H9 (cell line): Measurements from ENCODE around the gene PDS5A. TPM values are rescaled to one million over a fixed set of nuclear protein-coding genes. Genes with fewer than 3 reads are reported as not detected.
A peak's percentile ranks its signal among the peaks of the same experiment; 100 is the strongest.

Experiments used
- DNase-seq: peaks from one replicate; pipeline ENCODE4 v3.0.0-alpha.2; 2017
- H2AFZ ChIP-seq: one replicate; pipeline ENCODE4 v1.6.1; 2013; ENCODE audit warnings: mild to moderate bottlenecking, low read length, control low read depth, moderate library complexity
- H2AK5ac ChIP-seq: 2 replicates; pipeline ENCODE4 v1.6.1; 2013; ENCODE audit warnings: low read length, control low read depth, mixed read lengths; ENCODE audit not compliant: insufficient read length
- H2BK120ac ChIP-seq: one replicate; pipeline ENCODE4 v1.6.1; 2013; ENCODE audit warnings: low read depth, mild to moderate bottlenecking, low read length, control low read depth, inconsistent platforms; ENCODE audit not compliant: poor library complexity, severe bottlenecking
- H2BK12ac ChIP-seq: 2 replicates; pipeline ENCODE4 v1.6.1; 2013; ENCODE audit warnings: low read length, control low read depth, mixed read lengths, low read depth; ENCODE audit not compliant: insufficient read length
- H2BK15ac ChIP-seq: 2 replicates; pipeline ENCODE4 v1.6.1; 2013; ENCODE audit warnings: low read depth, low read length, control low read depth
- H2BK20ac ChIP-seq: one replicate; pipeline ENCODE4 v1.6.1; 2013; ENCODE audit warnings: low read depth, mild to moderate bottlenecking, low read length, control low read depth, inconsistent platforms; ENCODE audit not compliant: poor library complexity, severe bottlenecking
- H2BK5ac ChIP-seq: 2 replicates; pipeline ENCODE4 v1.6.1; 2013; ENCODE audit warnings: low read length, control low read depth, mixed read lengths; ENCODE audit not compliant: insufficient read length
- H3K14ac ChIP-seq: 2 replicates; pipeline ENCODE4 v1.6.1; 2013; ENCODE audit warnings: low read length, control low read depth; ENCODE audit not compliant: insufficient read depth
- H3K18ac ChIP-seq: 2 replicates; pipeline ENCODE4 v1.6.1; 2013; ENCODE audit warnings: low read depth, mild to moderate bottlenecking, mixed read lengths, low read length, control low read depth; ENCODE audit not compliant: insufficient read length
- H3K23ac ChIP-seq: 2 replicates; pipeline ENCODE4 v1.6.1; 2013; ENCODE audit warnings: low read length, control low read depth, mixed read lengths, low read depth; ENCODE audit not compliant: insufficient read length
- H3K23me2 ChIP-seq: 2 replicates; pipeline ENCODE4 v1.6.1; 2013; ENCODE audit warnings: low read depth, mild to moderate bottlenecking, mixed read lengths, low read length, control low read depth; ENCODE audit not compliant: insufficient read length, poor library complexity, severe bottlenecking
- H3K27ac ChIP-seq: 2 replicates; pipeline ENCODE4 v1.5.1; 2013; ENCODE audit warnings: low read length, control low read depth, mixed read lengths, low read depth; ENCODE audit not compliant: insufficient read length
- H3K27me3 ChIP-seq: 2 replicates; pipeline ENCODE4 v1.6.1; 2013; ENCODE audit warnings: low read length, control low read depth, inconsistent platforms; ENCODE audit not compliant: insufficient read depth
- H3K4ac ChIP-seq: 2 replicates; pipeline ENCODE4 v1.6.1; 2013; ENCODE audit warnings: low read depth, mild to moderate bottlenecking, control low read depth, inconsistent platforms, low read length, moderate library complexity
- H3K4me1 ChIP-seq: 2 replicates; pipeline ENCODE4 v1.6.1; 2013; ENCODE audit warnings: low read length, control low read depth, inconsistent platforms; ENCODE audit not compliant: insufficient read depth
- H3K4me2 ChIP-seq: 2 replicates; pipeline ENCODE4 v1.6.1; 2013; ENCODE audit warnings: low read length, control low read depth, mixed read lengths; ENCODE audit not compliant: insufficient read length, insufficient read depth
- H3K56ac ChIP-seq: 2 replicates; pipeline ENCODE4 v1.6.1; 2013; ENCODE audit warnings: low read depth, mild to moderate bottlenecking, mixed read lengths, low read length, control low read depth; ENCODE audit not compliant: insufficient read length
- H3K79me1 ChIP-seq: 2 replicates; pipeline ENCODE4 v1.6.1; 2013; ENCODE audit warnings: low read depth, mild to moderate bottlenecking, moderate library complexity, low read length, control low read depth, inconsistent platforms; ENCODE audit not compliant: insufficient read depth, poor library complexity, severe bottlenecking
- H3K79me2 ChIP-seq: 2 replicates; pipeline ENCODE4 v1.6.1; 2013; ENCODE audit warnings: low read length, control low read depth, inconsistent platforms; ENCODE audit not compliant: insufficient read depth
- H3K9ac ChIP-seq: 2 replicates; pipeline ENCODE4 v1.6.1; 2013; ENCODE audit warnings: low read length, control low read depth, mixed read lengths; ENCODE audit not compliant: insufficient read length; ENCODE audit errors: extremely low read depth
- H3K9me3 ChIP-seq: one replicate; pipeline ENCODE4 v1.6.1; 2013; ENCODE audit warnings: low read depth, low read length, inconsistent platforms; ENCODE audit not compliant: control insufficient read depth
- H3T11ph ChIP-seq: one replicate; pipeline ENCODE4 v1.6.1; 2013; ENCODE audit warnings: mild to moderate bottlenecking, low read length, control low read depth, inconsistent platforms
- H4K20me1 ChIP-seq: one replicate; pipeline ENCODE4 v1.6.1; 2013; ENCODE audit not compliant: control insufficient read depth, insufficient read length, insufficient read depth
- H4K5ac ChIP-seq: 2 replicates; pipeline ENCODE4 v1.6.1; 2013; ENCODE audit warnings: low read depth, mild to moderate bottlenecking, mixed read lengths, low read length, control low read depth; ENCODE audit not compliant: insufficient read length
- H4K8ac ChIP-seq: replicated peaks from 2 replicates; pipeline ENCODE4 v1.6.1; 2013; ENCODE audit warnings: low read length, control low read depth, mixed read lengths, low read depth; ENCODE audit not compliant: insufficient read length
- H4K91ac ChIP-seq: 2 replicates; pipeline ENCODE4 v1.6.1; 2013; ENCODE audit warnings: low read depth, mild to moderate bottlenecking, moderate library complexity, mixed read lengths, low read length, control low read depth; ENCODE audit not compliant: insufficient read length
- H3K27ac Mint-ChIP-seq, 3 experiments: 2 replicates in 2 of 3; 3 replicates in 1 of 3; pipeline ENCODE4 v1.8.0; 2020 to 2021; ENCODE audit warnings: mixed read lengths in 3 of 3, mild to moderate bottlenecking in 1 of 3, moderate library complexity in 1 of 3
- H3K27me3 Mint-ChIP-seq: 2 replicates; pipeline ENCODE4 v1.8.0; 2021; ENCODE audit warnings: low read depth, mild to moderate bottlenecking, moderate library complexity, mixed read lengths
- H3K36me3 Mint-ChIP-seq, 3 experiments: 2 replicates in 2 of 3; 3 replicates in 1 of 3; pipeline ENCODE4 v1.8.0; 2020 to 2021; ENCODE audit warnings: low read depth in 3 of 3, mixed read lengths in 3 of 3; ENCODE audit not compliant: insufficient read depth in 1 of 3
- H3K4me1 Mint-ChIP-seq, 2 experiments: 2 replicates each; pipeline ENCODE4 v1.8.0; 2020; ENCODE audit warnings: mixed read lengths in 2 of 2
- H3K4me3 Mint-ChIP-seq, 2 experiments: 2 replicates in 1 of 2; 3 replicates in 1 of 2; pipeline ENCODE4 v1.8.0; 2020 to 2021; ENCODE audit warnings: mild to moderate bottlenecking in 2 of 2, mixed read lengths in 2 of 2, moderate library complexity in 1 of 2
- H3K9me3 Mint-ChIP-seq, 2 experiments: 2 replicates in 1 of 2; 3 replicates in 1 of 2; pipeline ENCODE4 v1.8.0; 2020; ENCODE audit warnings: mild to moderate bottlenecking in 2 of 2, mixed read lengths in 2 of 2, moderate library complexity in 1 of 2
- WGBS: extraction: QIAGEN DNeasy Blood & Tissue Kit; methylation state at CpG from one replicate; pipeline ENCODE4 v1.1.7; 2013; ENCODE audit warnings: missing lambda C conversion rate, low lambda C conversion rate, mixed read lengths; ENCODE audit not compliant: insufficient read length; ENCODE audit errors: extremely low coverage; 5-methylcytosine and 5-hydroxymethylcytosine counted together
- total RNA-seq: library from RNA; stranded (reverse); gene quantifications from 2 replicates; pipeline ENCODE4 v1.2.1, GENCODE V29; 2021
- TF ChIP-seq, protein P1 (sequence below): fragments of 200-600 bp; sonication (generic); conservative IDR thresholded peaks from 3 replicates; pipeline ENCODE4 v1.8.0; 2021; ENCODE audit warnings: antibody characterized with exemption, mild to moderate bottlenecking

Gene PDS5A
- total RNA-seq, 1 experiment from 2014 or later = 65.4 TPM

DNA sequence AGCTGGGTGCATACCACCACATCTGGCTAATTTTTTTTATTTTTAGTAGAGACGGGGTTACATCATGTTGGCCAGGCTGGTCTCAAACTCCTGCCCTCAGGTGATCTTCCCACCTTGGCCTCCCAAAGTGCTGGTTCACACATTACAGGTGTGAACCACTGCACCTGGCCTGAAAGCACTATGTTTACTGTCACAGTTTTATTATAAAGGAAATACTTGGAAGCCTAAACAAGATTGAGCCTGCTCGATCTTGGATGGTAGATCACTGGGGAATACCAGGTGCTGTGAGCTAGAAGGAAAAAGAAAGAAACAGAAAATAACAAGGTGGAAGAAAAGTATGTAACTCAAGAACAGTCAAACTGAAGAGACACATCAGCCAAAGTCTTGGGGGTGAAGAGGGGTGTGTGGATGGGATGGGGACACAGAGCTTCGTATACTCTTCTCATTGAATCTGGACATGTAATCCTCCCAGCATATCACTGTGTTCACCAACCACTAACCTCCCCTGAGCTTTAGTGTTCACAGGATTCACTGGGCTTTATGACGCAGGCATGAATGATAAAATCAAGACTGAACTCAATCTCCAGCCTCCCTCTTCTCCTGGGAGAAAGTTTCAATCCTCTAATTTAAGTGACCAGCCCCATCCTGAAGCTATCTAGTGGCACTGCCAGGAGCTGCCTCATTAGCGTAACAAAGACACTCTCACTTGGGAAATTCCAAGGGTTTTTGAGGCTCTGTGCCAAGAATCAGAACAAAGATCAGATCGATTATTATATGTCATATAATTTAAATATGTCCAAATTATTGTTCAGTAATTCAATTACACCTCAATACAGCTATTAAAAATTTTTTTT lies 40.9 kb downstream of the PDS5A start:
- H3K4me1 Mint-ChIP-seq = peaks cover 27 to 28% of the 10 kb centered on the region in 2 experiments
- Histone ChIP-seq H4K20me1 (peaks cover 5% of the 10 kb centered on the region), H3K23me2 (no peaks in the 10 kb centered on the region), H3K4me1 (peaks cover 2% of the 10 kb centered on the region; the same call in 1 of the 2 replicates), H2BK15ac (no peak overlapping the region), H3T11ph (no peak overlapping the region), H2AK5ac (no peak overlapping the region), H3K18ac (no peak overlapping the region), H3K56ac (no peak overlapping the region), H2BK120ac (no peak overlapping the region), H3K14ac (no peak overlapping the region), H2BK5ac (peak overlapping the region; percentile 80), H4K91ac (no peak overlapping the region), H3K27ac (peak overlapping the region; percentile 33), H3K27me3 (no peaks in the 10 kb centered on the region), H2BK12ac (no peak overlapping the region), H3K4ac (no peak overlapping the region), H3K79me2 (peaks cover 35% of the 10 kb centered on the region; the same call in 1 of the 2 replicates), H4K8ac (no peak overlapping the region), H3K9me3 (no peaks in the 10 kb centered on the region), H3K4me2 (peak overlapping the region; percentile 55), H4K5ac (no peak overlapping the region), H3K9ac (peak overlapping the region; percentile 43), H3K79me1 (peaks cover 9% of the 10 kb centered on the region), H2BK20ac (no peak overlapping the region), H3K23ac (no peak overlapping the region), H2AFZ (no peak overlapping the region)
- WGBS = no CpG with 5 or more reads among the region's 6 CpGs
- TF ChIP-seq, protein P1, sequence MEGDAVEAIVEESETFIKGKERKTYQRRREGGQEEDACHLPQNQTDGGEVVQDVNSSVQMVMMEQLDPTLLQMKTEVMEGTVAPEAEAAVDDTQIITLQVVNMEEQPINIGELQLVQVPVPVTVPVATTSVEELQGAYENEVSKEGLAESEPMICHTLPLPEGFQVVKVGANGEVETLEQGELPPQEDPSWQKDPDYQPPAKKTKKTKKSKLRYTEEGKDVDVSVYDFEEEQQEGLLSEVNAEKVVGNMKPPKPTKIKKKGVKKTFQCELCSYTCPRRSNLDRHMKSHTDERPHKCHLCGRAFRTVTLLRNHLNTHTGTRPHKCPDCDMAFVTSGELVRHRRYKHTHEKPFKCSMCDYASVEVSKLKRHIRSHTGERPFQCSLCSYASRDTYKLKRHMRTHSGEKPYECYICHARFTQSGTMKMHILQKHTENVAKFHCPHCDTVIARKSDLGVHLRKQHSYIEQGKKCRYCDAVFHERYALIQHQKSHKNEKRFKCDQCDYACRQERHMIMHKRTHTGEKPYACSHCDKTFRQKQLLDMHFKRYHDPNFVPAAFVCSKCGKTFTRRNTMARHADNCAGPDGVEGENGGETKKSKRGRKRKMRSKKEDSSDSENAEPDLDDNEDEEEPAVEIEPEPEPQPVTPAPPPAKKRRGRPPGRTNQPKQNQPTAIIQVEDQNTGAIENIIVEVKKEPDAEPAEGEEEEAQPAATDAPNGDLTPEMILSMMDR = no peak
- no peak for DNase-seq
- H3K27me3 Mint-ChIP-seq = no peaks in the 10 kb centered on the region
- no peaks in the 10 kb centered on the region for H3K9me3 Mint-ChIP-seq
- peak overlapping the region; percentile 71 to 90 (median 89) for H3K27ac Mint-ChIP-seq
- H3K4me3 Mint-ChIP-seq = peak overlapping the region; percentile 4 to 9; a peak in 3 of 5 replicates
- H3K36me3 Mint-ChIP-seq = peaks cover 0 to 6% (median 5%) of the 10 kb centered on the region in 3 experiments; a peak in 6 of 7 replicates
